ENCODE results near the gene MEF2C. TPM values are rescaled to one million over a fixed set of nuclear protein-coding genes. Genes with fewer than 3 reads are reported as not detected.

The MEF2C gene
- total RNA-seq, 2 donors from 2014 or later, result 7.0 to 23.7 TPM

- H3K9me3 ChIP-seq, result no peaks in the 10 kb centered on the region
- H3K27me3 ChIP-seq, result no peaks in the 10 kb centered on the region
- no peaks in the 10 kb centered on the region for H3K36me3 ChIP-seq (replicated peaks in 1 of 2; ENCODE audit: insufficient read depth in 1 of 2, low read depth in 2 of 2)
- no peak overlapping the region for H3K27ac ChIP-seq
- TF ChIP-seq, protein P1, sequence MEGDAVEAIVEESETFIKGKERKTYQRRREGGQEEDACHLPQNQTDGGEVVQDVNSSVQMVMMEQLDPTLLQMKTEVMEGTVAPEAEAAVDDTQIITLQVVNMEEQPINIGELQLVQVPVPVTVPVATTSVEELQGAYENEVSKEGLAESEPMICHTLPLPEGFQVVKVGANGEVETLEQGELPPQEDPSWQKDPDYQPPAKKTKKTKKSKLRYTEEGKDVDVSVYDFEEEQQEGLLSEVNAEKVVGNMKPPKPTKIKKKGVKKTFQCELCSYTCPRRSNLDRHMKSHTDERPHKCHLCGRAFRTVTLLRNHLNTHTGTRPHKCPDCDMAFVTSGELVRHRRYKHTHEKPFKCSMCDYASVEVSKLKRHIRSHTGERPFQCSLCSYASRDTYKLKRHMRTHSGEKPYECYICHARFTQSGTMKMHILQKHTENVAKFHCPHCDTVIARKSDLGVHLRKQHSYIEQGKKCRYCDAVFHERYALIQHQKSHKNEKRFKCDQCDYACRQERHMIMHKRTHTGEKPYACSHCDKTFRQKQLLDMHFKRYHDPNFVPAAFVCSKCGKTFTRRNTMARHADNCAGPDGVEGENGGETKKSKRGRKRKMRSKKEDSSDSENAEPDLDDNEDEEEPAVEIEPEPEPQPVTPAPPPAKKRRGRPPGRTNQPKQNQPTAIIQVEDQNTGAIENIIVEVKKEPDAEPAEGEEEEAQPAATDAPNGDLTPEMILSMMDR (IDR thresholded peaks at IDR 0.05), result no peak
- TF ChIP-seq POLR2A (IDR thresholded peaks at IDR 0.05), result no peak
- WGBS, 2 donors, result 78 to 85% methylated on average over 5 of the region's 5 CpGs
- ATAC-seq (no peak), DNase-seq (peak in 1 of 4 donors; percentile 11)
- intact Hi-C loops (cut with DNase I), result no loop called here
- no peak overlapping the region for H3K4me3 ChIP-seq
- H3K4me1 ChIP-seq, result no peaks in the 10 kb centered on the region
Observed at GRCh38 chr5:88778736-88779135, 104.2 kb downstream of the MEF2C start.

- H3K4me3 ChIP-seq, result no peak overlapping the region
- no peaks in the 10 kb centered on the region for H3K27me3 ChIP-seq
- intact Hi-C loops (cut with DNase I), result no loop called here
- 83 to 85% methylated on average over 4 of the region's 4 CpGs for WGBS, 2 donors
- DNase-seq (no peak), ATAC-seq (no peak)
- TF ChIP-seq, protein P1 (IDR thresholded peaks at IDR 0.05), result no peak
- no peak for TF ChIP-seq POLR2A (IDR thresholded peaks at IDR 0.05)
- H3K4me1 ChIP-seq, result no peaks in the 10 kb centered on the region
- no peaks in the 10 kb centered on the region for H3K9me3 ChIP-seq
- no peaks in the 10 kb centered on the region for H3K36me3 ChIP-seq (replicated peaks in 1 of 2; ENCODE audit: insufficient read depth in 1 of 2, low read depth in 2 of 2)
- no peak overlapping the region for H3K27ac ChIP-seq
Observed at GRCh38 chr5:88776692-88777091, 106.3 kb downstream of the MEF2C start.

GRCh38 chr5:88772831-88773230 lies 110.2 kb downstream of the MEF2C start:
- no peak for ATAC-seq
- H3K4me1 ChIP-seq, result no peaks in the 10 kb centered on the region
- H3K4me3 ChIP-seq, result no peak overlapping the region
- no peaks in the 10 kb centered on the region for H3K36me3 ChIP-seq (replicated peaks in 1 of 2; ENCODE audit: insufficient read depth in 1 of 2, low read depth in 2 of 2)
- 86 to 90% methylated on average over 5 of the region's 5 CpGs for WGBS, 2 donors
- TF ChIP-seq POLR2A (IDR thresholded peaks at IDR 0.05), result no peak
- TF ChIP-seq, protein P1 (IDR thresholded peaks at IDR 0.05), result no peak
- no peak overlapping the region for H3K27ac ChIP-seq
- no peak for DNase-seq
- intact Hi-C loops (cut with DNase I), result no loop called here
- no peaks in the 10 kb centered on the region for H3K27me3 ChIP-seq
- H3K9me3 ChIP-seq, result no peaks in the 10 kb centered on the region

DNA sequence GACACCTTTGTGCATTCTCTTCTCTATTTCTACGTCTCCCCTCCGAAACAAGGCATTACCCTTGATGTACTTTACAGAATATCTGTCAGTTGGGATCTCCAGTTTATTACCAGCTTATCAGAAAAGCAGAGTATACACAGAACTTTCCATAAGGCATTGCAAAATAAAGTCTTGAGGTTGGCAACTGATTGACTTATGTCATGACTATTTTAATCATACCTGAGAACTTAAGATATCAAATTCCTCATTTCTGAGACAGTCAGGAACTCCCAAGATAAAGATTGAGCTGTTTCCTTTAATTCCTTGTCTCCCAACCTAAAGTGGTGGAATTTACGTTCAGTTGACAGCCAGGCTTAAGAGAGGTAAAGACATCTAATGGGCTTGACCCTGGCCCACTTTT lies 110.9 kb downstream of the MEF2C start:
- ATAC-seq (no peak), DNase-seq (no peak)
- TF ChIP-seq, protein P1 (IDR thresholded peaks at IDR 0.05), result no peak
- no peak for TF ChIP-seq POLR2A (IDR thresholded peaks at IDR 0.05)
- intact Hi-C loops (cut with DNase I), result no loop called here
- no peak overlapping the region for H3K4me3 ChIP-seq
- H3K36me3 ChIP-seq (replicated peaks in 1 of 2; ENCODE audit: insufficient read depth in 1 of 2, low read depth in 2 of 2), result no peaks in the 10 kb centered on the region
- H3K27ac ChIP-seq, result no peak overlapping the region
- no peaks in the 10 kb centered on the region for H3K9me3 ChIP-seq
- WGBS, 2 donors, result 84 to 90% methylated on average over 3 of the region's 3 CpGs
- H3K4me1 ChIP-seq, result no peaks in the 10 kb centered on the region
- no peaks in the 10 kb centered on the region for H3K27me3 ChIP-seq
